Measurements from ENCODE around the gene PIR. TPM values are rescaled to one million over a fixed set of nuclear protein-coding genes. Genes with fewer than 3 reads are reported as not detected.
A peak's percentile ranks its signal among the peaks of the same experiment; 100 is the strongest.

PIR gene
- total RNA-seq (2014; rRNA removed; shearing (Covaris generic)): 4.6 and 4.9 TPM in 2 replicates

DNA sequence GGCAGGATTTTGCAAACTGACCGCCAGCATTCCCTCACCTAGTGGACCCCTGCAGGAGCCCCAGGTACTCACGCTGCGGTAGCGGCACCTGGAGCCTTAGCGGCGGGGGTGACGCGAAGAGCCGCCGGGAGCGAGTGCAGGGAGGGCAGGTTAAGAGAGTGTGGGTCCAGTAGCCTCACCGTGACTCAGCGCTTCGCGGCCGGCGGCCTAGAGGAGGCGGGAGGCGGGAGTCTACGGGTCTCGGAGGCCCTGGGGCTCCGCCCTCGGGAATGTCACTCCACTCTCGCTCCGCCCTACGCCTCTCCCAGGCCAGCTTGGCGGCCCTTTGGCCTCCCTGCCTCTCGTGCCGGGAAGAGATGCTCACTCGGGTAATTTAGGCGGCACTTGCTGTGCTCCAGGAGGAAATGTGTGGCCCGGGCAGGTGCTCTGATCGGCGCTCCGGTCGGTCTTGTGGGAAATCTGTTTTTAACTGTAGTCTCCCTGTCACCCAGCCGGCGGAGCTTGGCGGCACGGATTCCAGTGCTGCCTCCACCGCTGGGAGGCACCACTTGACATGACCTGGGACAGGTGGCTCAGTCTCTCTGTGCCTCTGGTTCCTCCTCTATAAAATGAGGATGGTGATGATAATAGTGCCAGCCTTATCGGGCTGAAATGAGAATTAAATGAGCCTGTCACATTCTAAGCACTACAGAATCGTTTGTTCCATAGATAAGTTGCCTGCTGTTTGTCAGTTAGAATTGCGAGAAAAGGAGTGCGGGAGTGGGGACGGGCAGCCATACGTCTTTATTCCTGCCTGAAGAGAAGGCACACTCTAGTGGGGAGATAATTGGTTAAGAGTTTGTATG lies at the start of gene PIR:
TSS of gene PIR (minus strand) at position 216 of the 845 bp plus-strand sequence. CDS start 2,076 bp downstream, outside the sequence.
- Histone ChIP-seq H3K36me3 (no peaks in the 10 kb centered on the region), H3K4me1 (no peaks in the 10 kb centered on the region), H3K4me3 (peak within 1 kb of the TSS; percentile 56), H3K27ac (no peak within 1 kb of the TSS; the same call in 1 of the 2 replicates), H3K9me3 (replicated peaks) (no peaks in the 10 kb centered on the region), H3K27me3 (no peaks in the 10 kb centered on the region; the same call in 1 of the 2 replicates)
- peak; percentile 50 to 64 for DNase-seq

- Histone ChIP-seq H3K27ac (no peak overlapping the region), H3K9me3 (replicated peaks) (no peaks in the 10 kb centered on the region), H3K4me1 (peaks cover under 1% of the 10 kb centered on the region; the same call in 1 of the 2 replicates), H3K4me3 (no peak overlapping the region), H3K27me3 (no peaks in the 10 kb centered on the region), H3K36me3 (no peaks in the 10 kb centered on the region)
- no peak for DNase-seq
Observed at GRCh38 chrX:15530318-15530717, 37.2 kb upstream of the PIR start.

GRCh38 chrX:15529165-15529564 lies 36.0 kb upstream of the PIR start:
- Histone ChIP-seq H3K36me3 (no peaks in the 10 kb centered on the region), H3K9me3 (replicated peaks) (no peaks in the 10 kb centered on the region), H3K27me3 (no peaks in the 10 kb centered on the region), H3K4me1 (peaks cover 11% of the 10 kb centered on the region), H3K4me3 (no peak overlapping the region), H3K27ac (no peak overlapping the region)
- no peak for DNase-seq

- H3K4me1 ChIP-seq: peaks cover 13% of the 10 kb centered on the region
- H3K27ac ChIP-seq: no peak overlapping the region
- DNase-seq: peak in 1 of 2 experiments; percentile 46
- no peaks in the 10 kb centered on the region for H3K36me3 ChIP-seq
- H3K9me3 ChIP-seq (replicated peaks): no peaks in the 10 kb centered on the region
- no peak overlapping the region for H3K4me3 ChIP-seq
- no peaks in the 10 kb centered on the region for H3K27me3 ChIP-seq
Observed at GRCh38 chrX:15525664-15526416, 32.7 kb upstream of the PIR start.

DNA sequence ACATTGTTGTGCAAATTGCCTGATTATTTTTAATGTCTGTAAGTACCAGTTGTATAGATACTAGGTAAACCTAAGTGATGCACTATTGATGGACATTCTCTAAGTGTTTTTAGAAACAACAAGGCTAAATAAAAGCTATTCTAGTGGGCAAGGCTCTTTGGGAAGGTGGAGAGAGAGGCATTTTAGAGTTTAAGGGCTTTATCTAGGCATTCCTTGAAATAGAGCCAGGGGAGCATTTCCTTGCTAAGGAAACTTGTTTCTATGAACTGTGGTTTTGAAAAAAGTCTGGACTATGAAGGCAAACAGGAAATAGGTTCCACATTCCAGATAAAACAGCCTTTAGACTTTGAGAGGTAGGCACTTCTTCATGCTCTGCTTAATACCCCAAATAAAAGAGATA lies 31.3 kb upstream of the PIR start:
- Histone ChIP-seq H3K27me3 (no peaks in the 10 kb centered on the region), H3K36me3 (no peaks in the 10 kb centered on the region), H3K9me3 (replicated peaks) (no peaks in the 10 kb centered on the region), H3K27ac (no peak overlapping the region), H3K4me1 (peaks cover 13% of the 10 kb centered on the region), H3K4me3 (no peak overlapping the region)
- peak in 1 of 2 experiments; percentile 43 for DNase-seq

DNA sequence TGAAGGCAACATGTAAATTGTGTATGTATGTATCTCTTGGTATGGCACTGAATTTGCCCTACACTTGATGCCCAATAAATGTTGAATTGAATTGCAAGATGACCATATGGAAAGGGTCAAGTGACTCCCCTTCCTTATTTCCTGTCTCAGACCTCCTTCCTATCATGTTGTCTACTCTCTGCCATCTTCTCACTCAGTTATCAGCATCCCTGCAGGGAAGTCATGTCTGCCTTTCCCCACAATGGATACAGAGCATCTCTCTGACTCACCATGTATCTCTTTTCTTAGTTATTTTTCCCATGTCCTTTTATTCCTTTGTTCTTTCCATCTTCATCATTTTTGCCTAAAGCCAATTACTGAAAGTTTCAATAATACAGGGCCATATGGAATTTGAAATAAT lies 30.0 kb upstream of the PIR start:
- no peaks in the 10 kb centered on the region for H3K9me3 ChIP-seq (replicated peaks)
- no peak overlapping the region for H3K4me3 ChIP-seq
- H3K27me3 ChIP-seq: no peaks in the 10 kb centered on the region
- H3K4me1 ChIP-seq: peaks cover 13% of the 10 kb centered on the region
- H3K36me3 ChIP-seq: no peaks in the 10 kb centered on the region
- no peak overlapping the region for H3K27ac ChIP-seq
- no peak for DNase-seq

GRCh38 chrX:15522464-15522863 lies 29.3 kb upstream of the PIR start:
- no peak for DNase-seq
- H3K4me1 ChIP-seq: peaks cover 13% of the 10 kb centered on the region
- H3K27me3 ChIP-seq: no peaks in the 10 kb centered on the region
- no peak overlapping the region for H3K4me3 ChIP-seq
- no peaks in the 10 kb centered on the region for H3K9me3 ChIP-seq (replicated peaks)
- H3K36me3 ChIP-seq: no peaks in the 10 kb centered on the region
- no peak overlapping the region for H3K27ac ChIP-seq

- no peaks in the 10 kb centered on the region for H3K27me3 ChIP-seq
- no peak overlapping the region for H3K4me3 ChIP-seq
- no peaks in the 10 kb centered on the region for H3K36me3 ChIP-seq
- H3K27ac ChIP-seq: no peak overlapping the region
- peaks cover 16% of the 10 kb centered on the region for H3K4me1 ChIP-seq
- H3K9me3 ChIP-seq (replicated peaks): no peaks in the 10 kb centered on the region
- DNase-seq: no peak
Observed at GRCh38 chrX:15515931-15516330, 22.8 kb upstream of the PIR start.

GRCh38 chrX:15514279-15514678 lies 21.1 kb upstream of the PIR start:
- H3K4me3 ChIP-seq: no peak overlapping the region
- DNase-seq: no peak
- no peaks in the 10 kb centered on the region for H3K36me3 ChIP-seq

DNA sequence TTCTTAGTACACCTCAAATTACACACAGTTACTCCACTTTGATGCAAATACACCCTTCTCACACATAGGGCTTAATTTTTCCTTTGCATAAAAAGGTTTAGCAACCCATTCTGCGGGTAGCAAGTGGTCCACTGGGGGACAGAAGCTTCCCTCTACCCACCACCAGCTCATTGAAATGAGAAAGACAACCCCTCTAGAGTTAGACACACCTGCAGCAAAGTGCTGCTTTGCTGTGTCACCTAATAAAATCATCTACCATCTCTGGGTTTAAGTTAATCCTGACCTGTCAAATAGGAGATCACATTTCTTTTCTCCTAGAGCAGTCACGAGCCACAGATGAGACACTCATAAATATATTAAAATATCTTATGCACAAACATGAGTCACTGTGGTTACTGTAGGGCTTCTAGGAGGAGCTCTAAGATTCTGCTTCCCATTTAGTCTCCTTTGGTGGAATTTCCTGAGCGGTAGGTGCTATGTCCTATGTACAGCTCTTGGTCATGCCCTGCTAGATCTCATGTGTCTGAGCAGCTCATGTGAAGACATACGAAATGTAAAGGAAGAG lies 19.4 kb upstream of the PIR start:
- H3K4me3 ChIP-seq: no peak overlapping the region
- no peak overlapping the region for H3K27ac ChIP-seq
- DNase-seq: no peak

More at GRCh38 chrX:15514279-15514678, 21.1 kb upstream of the PIR start:
- Histone ChIP-seq H3K4me1 (peaks cover 17% of the 10 kb centered on the region), H3K9me3 (replicated peaks) (no peaks in the 10 kb centered on the region), H3K27ac (no peak overlapping the region), H3K27me3 (no peaks in the 10 kb centered on the region)

DNA sequence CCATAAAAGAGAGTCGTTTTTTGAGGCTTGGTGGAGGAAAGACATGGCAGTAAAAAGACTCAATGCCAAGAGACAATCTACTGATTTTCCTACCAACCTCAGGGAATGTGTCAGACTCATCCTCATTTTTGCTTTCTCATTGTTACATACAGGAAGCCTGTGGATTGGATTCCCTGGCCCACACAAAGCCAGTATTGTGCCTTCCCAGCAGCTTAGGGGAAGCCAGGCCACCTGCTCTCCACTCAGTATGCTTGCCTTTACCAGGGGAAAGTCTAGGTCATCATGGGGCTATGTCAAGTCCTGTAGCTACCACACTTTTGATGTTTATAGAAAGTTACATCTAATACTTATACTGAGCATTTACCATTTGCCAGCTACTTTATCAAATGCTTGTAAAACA lies 18.4 kb upstream of the PIR start:
- H3K36me3 ChIP-seq: no peaks in the 10 kb centered on the region
- no peak overlapping the region for H3K4me3 ChIP-seq
- no peaks in the 10 kb centered on the region for H3K27me3 ChIP-seq
- H3K4me1 ChIP-seq: peaks cover 17% of the 10 kb centered on the region
- peak; percentile 75 to 88 for DNase-seq
- H3K9me3 ChIP-seq (replicated peaks): no peaks in the 10 kb centered on the region
- peak overlapping the region; percentile 58 for H3K27ac ChIP-seq

More for the DNA sequence above, 19.4 kb upstream of the PIR start:
- H3K4me1 ChIP-seq: peaks cover 17% of the 10 kb centered on the region
- no peaks in the 10 kb centered on the region for H3K27me3 ChIP-seq
- H3K36me3 ChIP-seq: no peaks in the 10 kb centered on the region
- H3K9me3 ChIP-seq (replicated peaks): no peaks in the 10 kb centered on the region

DNA sequence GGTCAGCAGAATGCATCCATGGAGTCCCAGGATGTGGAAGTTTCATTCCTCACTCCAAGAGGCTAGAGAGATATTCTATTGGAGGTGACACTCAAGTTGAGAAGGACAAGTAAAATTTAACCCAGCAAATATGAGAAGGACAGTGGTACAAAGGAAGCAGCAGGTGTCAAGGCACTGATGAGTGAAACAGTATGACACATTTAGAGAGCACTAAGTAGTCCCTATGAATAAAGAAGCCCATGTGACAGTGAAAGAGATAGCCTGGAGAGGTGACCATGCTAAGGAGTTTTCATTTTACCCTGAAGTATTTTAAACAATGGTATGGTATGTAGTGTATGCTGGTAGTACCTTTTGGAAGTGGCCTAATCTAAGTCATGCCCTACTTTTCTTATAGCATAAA lies 16.7 kb upstream of the PIR start:
- no peak overlapping the region for H3K4me3 ChIP-seq
- no peak overlapping the region for H3K27ac ChIP-seq
- H3K4me1 ChIP-seq: peaks cover 17% of the 10 kb centered on the region
- no peak for DNase-seq
- H3K36me3 ChIP-seq: no peaks in the 10 kb centered on the region
- H3K27me3 ChIP-seq: no peaks in the 10 kb centered on the region
- H3K9me3 ChIP-seq (replicated peaks): no peaks in the 10 kb centered on the region

GRCh38 chrX:15507005-15507404 lies 13.9 kb upstream of the PIR start:
- H3K27ac ChIP-seq: no peak overlapping the region
- peaks cover 10% of the 10 kb centered on the region for H3K4me1 ChIP-seq
- no peaks in the 10 kb centered on the region for H3K27me3 ChIP-seq
- H3K9me3 ChIP-seq (replicated peaks): no peaks in the 10 kb centered on the region
- no peak for DNase-seq
- no peaks in the 10 kb centered on the region for H3K36me3 ChIP-seq
- H3K4me3 ChIP-seq: no peak overlapping the region

DNA sequence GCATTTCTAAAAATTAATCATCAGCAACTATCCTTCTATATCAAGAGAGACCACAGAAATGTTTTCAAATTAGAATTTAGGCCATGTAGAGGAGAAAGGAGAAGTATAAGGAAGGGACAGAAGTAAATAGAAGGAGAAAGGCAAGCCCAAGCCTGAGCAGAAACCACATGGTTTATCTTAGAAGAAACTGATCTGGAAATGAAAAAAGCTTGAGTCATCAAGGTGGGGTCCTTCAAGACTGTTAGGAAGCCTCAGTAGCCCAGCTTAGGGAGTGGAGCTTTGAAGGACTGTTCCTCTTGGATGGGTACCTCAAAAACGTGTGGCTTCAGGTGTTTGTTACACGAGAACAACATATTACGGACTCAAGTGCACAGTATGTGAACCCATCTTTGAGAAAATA lies 12.0 kb upstream of the PIR start:
- Histone ChIP-seq H3K27ac (no peak overlapping the region), H3K4me1 (no peaks in the 10 kb centered on the region), H3K36me3 (no peaks in the 10 kb centered on the region), H3K27me3 (no peaks in the 10 kb centered on the region), H3K9me3 (replicated peaks) (no peaks in the 10 kb centered on the region), H3K4me3 (no peak overlapping the region)
- DNase-seq: no peak

DNA sequence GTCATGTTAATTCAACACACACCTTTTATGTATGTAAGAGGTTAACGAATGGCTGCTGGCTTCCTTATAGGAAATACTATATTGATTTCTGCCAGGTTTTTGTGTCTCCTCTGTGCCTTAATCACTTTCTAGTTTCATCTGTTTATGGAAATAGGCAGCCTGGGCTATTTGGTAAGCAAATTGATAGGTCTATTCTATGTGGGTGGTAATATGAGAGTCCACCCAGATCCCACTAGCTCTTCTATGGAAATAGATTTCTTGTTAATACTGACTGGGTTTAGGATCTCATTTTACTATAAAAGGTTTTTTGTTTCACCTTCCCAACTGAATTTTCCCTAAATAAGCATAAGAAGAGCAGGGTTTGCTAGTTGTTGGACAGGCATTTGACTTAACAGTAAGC lies 11.5 kb upstream of the PIR start:
- Histone ChIP-seq H3K36me3 (no peaks in the 10 kb centered on the region), H3K4me1 (no peaks in the 10 kb centered on the region), H3K27me3 (no peaks in the 10 kb centered on the region), H3K27ac (no peak overlapping the region), H3K4me3 (no peak overlapping the region), H3K9me3 (replicated peaks) (no peaks in the 10 kb centered on the region)
- no peak for DNase-seq
